HG03066 (cell line): ENCODE measurements around the gene CDH10.

ENCODE experiments used
- ATAC-seq: cut with Tn5 transposase; IDR thresholded peaks from one replicate; pipeline ENCODE4 v1.9.1; 2021; ENCODE audit warnings: low read depth; ENCODE audit not compliant: unreplicated experiment

Gene CDH10

GRCh38 chr5:24606971-24607370 is 37.8 kb downstream of the CDH10 start:
- ATAC-seq: no peak

GRCh38 chr5:24602188-24602587 is 42.6 kb downstream of the CDH10 start:
- no peak for ATAC-seq

- ATAC-seq: no peak
Measured at GRCh38 chr5:24598956-24599355, 45.8 kb downstream of the CDH10 start.

- no peak for ATAC-seq
Measured at GRCh38 chr5:24595329-24595728, 49.4 kb downstream of the CDH10 start.

- no peak for ATAC-seq
Measured at GRCh38 chr5:24591426-24591825, 53.4 kb downstream of the CDH10 start.

GRCh38 chr5:24589566-24589965 is 55.2 kb downstream of the CDH10 start:
- ATAC-seq: no peak

- no peak for ATAC-seq
Measured at GRCh38 chr5:24585751-24586150, 59.0 kb downstream of the CDH10 start.

GRCh38 chr5:24571302-24571701 is 73.5 kb downstream of the CDH10 start:
- no peak for ATAC-seq

- ATAC-seq: no peak
Measured at GRCh38 chr5:24566933-24567332, 77.8 kb downstream of the CDH10 start.

GRCh38 chr5:24555229-24555628 is 89.5 kb downstream of the CDH10 start:
- no peak for ATAC-seq

GRCh38 chr5:24547132-24547531 is 97.6 kb downstream of the CDH10 start:
- ATAC-seq: no peak

GRCh38 chr5:24539613-24540012 is 105.2 kb downstream of the CDH10 start:
- no peak for ATAC-seq

GRCh38 chr5:24538346-24538745 is 106.4 kb downstream of the CDH10 start:
- no peak for ATAC-seq

- no peak for ATAC-seq
Measured at GRCh38 chr5:24535646-24536045, 109.1 kb downstream of the CDH10 start.

GRCh38 chr5:24530906-24531305 is 113.9 kb downstream of the CDH10 start:
- no peak for ATAC-seq

- ATAC-seq: no peak
Measured at GRCh38 chr5:24525414-24525813, 119.4 kb downstream of the CDH10 start.

- no peak for ATAC-seq
Measured at GRCh38 chr5:24512423-24512822, 132.4 kb downstream of the CDH10 start.

GRCh38 chr5:24510523-24510988 is 134.2 kb downstream of the CDH10 start:
- ATAC-seq: no peak

GRCh38 chr5:24509943-24510342 is 134.8 kb downstream of the CDH10 start:
- ATAC-seq: no peak

GRCh38 chr5:24505258-24505657 is 139.5 kb downstream of the CDH10 start:
- ATAC-seq: no peak

GRCh38 chr5:24497591-24498157 is 147.1 kb downstream of the CDH10 start:
- no peak for ATAC-seq

- no peak for ATAC-seq
Measured at GRCh38 chr5:24497145-24497544, 147.6 kb downstream of the CDH10 start.

GRCh38 chr5:24496268-24496667 is 148.5 kb downstream of the CDH10 start:
- no peak for ATAC-seq
